ENCODE measurements around the gene AFAP1. TPM values are rescaled to one million over a fixed set of nuclear protein-coding genes. Genes with fewer than 3 reads are reported as not detected.

The AFAP1 gene
- total RNA-seq, 2 donors from 2014 or later = 18.2 to 22.5 TPM

DNA sequence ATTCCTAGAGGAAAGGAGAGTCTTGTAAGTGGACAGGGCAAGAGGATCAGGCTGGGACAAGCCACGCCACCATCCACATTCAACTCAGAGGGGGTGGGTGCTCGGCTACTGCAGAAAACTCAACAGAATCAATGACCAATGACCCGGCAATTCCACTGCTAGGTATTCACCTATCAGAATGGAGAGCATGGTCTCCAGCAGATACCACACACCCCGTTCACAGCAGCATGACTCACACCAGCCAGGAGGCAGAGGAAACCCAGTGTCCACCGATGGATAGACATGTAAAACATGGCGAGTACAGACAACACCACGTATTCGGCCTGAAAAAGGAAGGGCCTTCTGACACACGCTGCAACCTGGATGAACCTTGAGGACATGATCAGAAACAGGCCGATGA is 175.9 kb downstream of the AFAP1 start:
- H3K27ac Mint-ChIP-seq = no peak overlapping the region
- H3K36me3 ChIP-seq (ENCODE audit: control insufficient read depth, insufficient read depth, low read length) = peaks cover 39% of the 10 kb centered on the region
- H3K4me1 ChIP-seq (ENCODE audit: control insufficient read depth, insufficient read depth, low read length) = no peaks in the 10 kb centered on the region
- H3K4me3 Mint-ChIP-seq = no peak overlapping the region
- H3K27ac ChIP-seq (ENCODE audit: low read depth, low read length) = no peak overlapping the region
- no peaks in the 10 kb centered on the region for H3K27me3 Mint-ChIP-seq (ENCODE audit: insufficient read depth)
- H3K9me3 Mint-ChIP-seq = no peaks in the 10 kb centered on the region
- peaks cover 25% of the 10 kb centered on the region for H3K36me3 Mint-ChIP-seq (ENCODE audit: low read depth)
- H3K9me3 ChIP-seq (ENCODE audit: control insufficient read depth, low read length) = no peaks in the 10 kb centered on the region
- no peak for DNase-seq
- no peak for TF ChIP-seq CTCF (conservative IDR thresholded peaks at IDR 0.05)
- no peak overlapping the region for H3K9ac ChIP-seq (ENCODE audit: extremely low read depth, low read length, poor library complexity, severe bottlenecking)
- 85 to 86% methylated on average over 10 of the region's 10 CpGs for WGBS, 2 experiments (ENCODE audit: insufficient coverage in 1 of 2, insufficient read length in 1 of 2)
- H3K27me3 ChIP-seq (ENCODE audit: control insufficient read depth, insufficient read depth, low read length, poor library complexity, severe bottlenecking) = no peaks in the 10 kb centered on the region
- H3K4me1 Mint-ChIP-seq = no peaks in the 10 kb centered on the region
- H3K4me3 ChIP-seq (ENCODE audit: low read length) = no peak overlapping the region

DNA sequence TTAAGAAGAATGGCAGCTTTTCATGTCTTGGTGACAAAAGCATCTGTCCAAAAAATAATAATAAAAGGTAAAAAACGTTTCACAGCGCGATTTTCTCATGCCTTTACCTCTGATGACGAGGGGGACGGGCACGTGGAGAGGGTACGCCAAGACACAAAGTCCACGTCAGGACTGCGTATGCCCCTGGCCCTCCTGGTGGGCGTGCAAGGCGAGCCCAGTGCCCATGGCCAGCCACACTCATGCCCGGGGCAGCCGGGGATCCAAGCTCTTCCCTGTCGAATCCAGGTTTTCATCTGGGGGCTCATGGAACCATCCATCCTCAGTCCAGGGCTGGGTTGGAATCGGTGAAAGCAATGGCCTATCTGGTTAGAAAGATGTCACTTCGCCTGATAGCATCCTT is 176.6 kb downstream of the AFAP1 start:
- Histone ChIP-seq H3K9ac (ENCODE audit: extremely low read depth, low read length, poor library complexity, severe bottlenecking) (no peak overlapping the region), H3K4me1 (ENCODE audit: control insufficient read depth, insufficient read depth, low read length) (no peaks in the 10 kb centered on the region), H3K9me3 (ENCODE audit: control insufficient read depth, low read length) (no peaks in the 10 kb centered on the region), H3K4me3 (ENCODE audit: low read length) (no peak overlapping the region), H3K27me3 (ENCODE audit: control insufficient read depth, insufficient read depth, low read length, poor library complexity, severe bottlenecking) (no peaks in the 10 kb centered on the region), H3K27ac (ENCODE audit: low read depth, low read length) (no peak overlapping the region), H3K36me3 (ENCODE audit: control insufficient read depth, insufficient read depth, low read length) (peaks cover 38% of the 10 kb centered on the region)
- H3K27ac Mint-ChIP-seq = no peak overlapping the region
- no peak for TF ChIP-seq CTCF (conservative IDR thresholded peaks at IDR 0.05)
- H3K9me3 Mint-ChIP-seq = no peaks in the 10 kb centered on the region
- WGBS, 2 experiments (ENCODE audit: insufficient coverage in 1 of 2, insufficient read length in 1 of 2) = 90 to 92% methylated on average over 10 to 16 of the region's 16 CpGs
- no peak overlapping the region for H3K4me3 Mint-ChIP-seq
- DNase-seq = no peak
- peaks cover 26% of the 10 kb centered on the region for H3K36me3 Mint-ChIP-seq (ENCODE audit: low read depth)
- no peaks in the 10 kb centered on the region for H3K27me3 Mint-ChIP-seq (ENCODE audit: insufficient read depth)
- H3K4me1 Mint-ChIP-seq = peaks cover under 1% of the 10 kb centered on the region

- no peak for TF ChIP-seq CTCF (conservative IDR thresholded peaks at IDR 0.05)
- H3K4me3 Mint-ChIP-seq = no peak overlapping the region
- 85 to 89% methylated on average over 7 to 15 of the region's 15 CpGs for WGBS, 2 experiments (ENCODE audit: insufficient coverage in 1 of 2, insufficient read length in 1 of 2)
- no peak for DNase-seq
- no peaks in the 10 kb centered on the region for H3K27me3 Mint-ChIP-seq (ENCODE audit: insufficient read depth)
- H3K27ac ChIP-seq (ENCODE audit: low read depth, low read length) = no peak overlapping the region
- no peaks in the 10 kb centered on the region for H3K27me3 ChIP-seq (ENCODE audit: control insufficient read depth, insufficient read depth, low read length, poor library complexity, severe bottlenecking)
- H3K9me3 Mint-ChIP-seq = no peaks in the 10 kb centered on the region
- H3K4me3 ChIP-seq (ENCODE audit: low read length) = no peak overlapping the region
- peaks cover 37% of the 10 kb centered on the region for H3K36me3 ChIP-seq (ENCODE audit: control insufficient read depth, insufficient read depth, low read length)
- peaks cover 21% of the 10 kb centered on the region for H3K36me3 Mint-ChIP-seq (ENCODE audit: low read depth)
- no peaks in the 10 kb centered on the region for H3K4me1 ChIP-seq (ENCODE audit: control insufficient read depth, insufficient read depth, low read length)
- no peak overlapping the region for H3K9ac ChIP-seq (ENCODE audit: extremely low read depth, low read length, poor library complexity, severe bottlenecking)
- peaks cover 4% of the 10 kb centered on the region for H3K4me1 Mint-ChIP-seq
- H3K9me3 ChIP-seq (ENCODE audit: control insufficient read depth, low read length) = no peaks in the 10 kb centered on the region
- H3K27ac Mint-ChIP-seq = peak overlapping the region; percentile 55
Observed at GRCh38 chr4:7762376-7763030, 177.2 kb downstream of the AFAP1 start.
